ENCODE results near the gene PAWR. TPM values are rescaled to one million over a fixed set of nuclear protein-coding genes. Genes with fewer than 3 reads are reported as not detected.

PAWR gene
- total and polyA plus RNA-seq, 7 donors: 0.77 to 3.5 (median 1.9) TPM

GRCh38 chr12:79557690-79558315 is 133.0 kb downstream of the PAWR start:
- ATAC-seq (no peak), DNase-seq (no peak)
- intact Hi-C loops (cut with DNase I): loop anchor here (5.0 to 10.0 kb wide), 5 partner anchors 134 to 714 kb away; partner anchors contain the start of gene PAWR (in 1 of the 2)
- Histone ChIP-seq H3K27me3 (ENCODE audit: insufficient read depth in 3 of 3, low read length in 2 of 3) (no peaks in the 10 kb centered on the region), H3K4me1 (peaks cover 3% of the 10 kb centered on the region), H3K9me3 (no peaks in the 10 kb centered on the region), H3K27ac (no peak overlapping the region), H3K36me3 (ENCODE audit: insufficient read depth in 1 of 2, low read depth in 1 of 2) (no peaks in the 10 kb centered on the region), H3K4me3 (no peak overlapping the region)
- no peak for TF ChIP-seq CTCF (IDR thresholded peaks at IDR 0.05)
- WGBS, 3 donors: 42 to 56% (median 44%) methylated on average over 1 of the region's 1 CpG

DNA sequence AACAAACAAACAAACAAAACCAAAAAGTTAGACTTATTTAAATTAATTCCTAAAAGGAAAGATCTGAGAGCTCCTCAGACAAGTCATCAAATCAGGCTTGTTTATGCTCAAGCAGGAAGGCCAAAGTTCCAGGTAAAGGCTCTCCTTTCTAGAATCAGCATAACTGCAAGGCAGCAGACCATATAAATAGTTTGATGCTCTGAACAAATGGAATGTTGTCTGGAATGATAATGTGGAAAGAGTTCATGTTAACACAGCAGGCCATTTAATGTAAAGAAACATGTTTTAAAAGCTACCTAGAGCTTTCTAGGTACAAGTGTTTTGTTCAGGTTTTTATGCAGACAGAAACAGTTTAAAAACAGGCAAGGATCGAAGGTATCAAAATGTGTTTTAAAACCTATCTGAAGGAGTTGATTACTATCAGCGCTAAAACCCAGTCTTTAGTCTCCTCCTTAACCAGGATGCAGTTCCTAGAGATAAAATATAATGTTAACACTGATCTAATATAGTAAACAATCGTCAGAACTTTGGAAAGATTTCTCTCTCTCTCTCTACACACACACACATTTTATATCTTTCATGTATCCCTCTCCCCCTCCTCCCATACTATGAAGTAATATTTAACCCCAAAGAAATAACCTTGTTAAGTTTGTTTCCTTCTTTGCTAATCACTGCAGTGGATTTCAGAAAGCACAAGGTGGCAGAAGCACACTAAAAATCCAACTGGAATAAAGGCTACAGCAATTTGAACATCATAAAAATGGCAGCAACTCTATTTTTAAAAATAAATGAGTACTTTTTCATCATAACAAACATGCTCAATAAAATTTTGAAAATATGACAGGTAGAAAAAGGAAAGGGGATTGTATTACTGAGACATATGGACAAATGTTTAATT is 135.5 kb downstream of the PAWR start:
- 61 to 78% (median 73%) methylated on average over 3 of the region's 3 CpGs for WGBS, 3 donors
- intact Hi-C loops (cut with DNase I): loop anchor here (5.0 to 10.0 kb wide), 5 partner anchors 137 to 717 kb away; partner anchors contain the start of gene PAWR (in 1 of the 2)
- no peak for ATAC-seq

GRCh38 chr12:79553863-79554574 is 136.7 kb downstream of the PAWR start:
- Histone ChIP-seq H3K4me1 (peaks cover 3% of the 10 kb centered on the region), H3K36me3 (ENCODE audit: insufficient read depth in 1 of 2, low read depth in 1 of 2) (no peaks in the 10 kb centered on the region), H3K27me3 (ENCODE audit: insufficient read depth in 3 of 3, low read length in 2 of 3) (no peaks in the 10 kb centered on the region), H3K4me3 (no peak overlapping the region), H3K27ac (no peak overlapping the region), H3K9me3 (no peaks in the 10 kb centered on the region)
- intact Hi-C loops (cut with DNase I): loop anchor here in 1 of 2 donors (10.0 kb wide), 2 partner anchors 181 to 711 kb away; no protein-coding TSS in a partner anchor
- DNase-seq (no peak), ATAC-seq (no peak)
- 93 to 96% (median 93%) methylated on average over 20 to 24 of the region's 24 CpGs for WGBS, 3 donors
- no peak for TF ChIP-seq CTCF (IDR thresholded peaks at IDR 0.05)

More for the DNA sequence above, 135.5 kb downstream of the PAWR start:
- Histone ChIP-seq H3K4me3 (no peak overlapping the region), H3K27me3 (ENCODE audit: insufficient read depth in 3 of 3, low read length in 2 of 3) (no peaks in the 10 kb centered on the region), H3K4me1 (peaks cover 3% of the 10 kb centered on the region), H3K36me3 (ENCODE audit: insufficient read depth in 1 of 2, low read depth in 1 of 2) (no peaks in the 10 kb centered on the region), H3K27ac (no peak overlapping the region), H3K9me3 (no peaks in the 10 kb centered on the region)
- peak; percentile 52 for TF ChIP-seq CTCF (IDR thresholded peaks at IDR 0.05)
- DNase-seq: no peak

GRCh38 chr12:79552192-79552591 is 138.6 kb downstream of the PAWR start:
- WGBS, 3 donors: 68 to 86% (median 85%) methylated on average over 6 of the region's 6 CpGs
- DNase-seq (no peak), ATAC-seq (no peak)
- no peak for TF ChIP-seq CTCF (IDR thresholded peaks at IDR 0.05)
- H3K36me3 ChIP-seq (ENCODE audit: insufficient read depth in 1 of 2, low read depth in 1 of 2): no peaks in the 10 kb centered on the region
- intact Hi-C loops (cut with DNase I): loop anchor here in 1 of 2 donors (10.0 kb wide), 2 partner anchors 183 to 713 kb away; no protein-coding TSS in a partner anchor
- no peak overlapping the region for H3K4me3 ChIP-seq
- no peak overlapping the region for H3K27ac ChIP-seq
- H3K27me3 ChIP-seq (ENCODE audit: insufficient read depth in 3 of 3, low read length in 2 of 3): no peaks in the 10 kb centered on the region
- no peaks in the 10 kb centered on the region for H3K4me1 ChIP-seq
- no peaks in the 10 kb centered on the region for H3K9me3 ChIP-seq

All from psoas muscle (tissue), 8 donors.